Measurements from ENCODE around the gene KHK. TPM values are rescaled to one million over a fixed set of nuclear protein-coding genes. Genes with fewer than 3 reads are reported as not detected.

KHK gene
- 1.3 TPM for polyA plus RNA-seq (2013, experiment 1 of 2; ENCODE audit: insufficient read length)
- 0.79 TPM for polyA plus RNA-seq (2013, experiment 2 of 2; ENCODE audit: insufficient read length)

DNA sequence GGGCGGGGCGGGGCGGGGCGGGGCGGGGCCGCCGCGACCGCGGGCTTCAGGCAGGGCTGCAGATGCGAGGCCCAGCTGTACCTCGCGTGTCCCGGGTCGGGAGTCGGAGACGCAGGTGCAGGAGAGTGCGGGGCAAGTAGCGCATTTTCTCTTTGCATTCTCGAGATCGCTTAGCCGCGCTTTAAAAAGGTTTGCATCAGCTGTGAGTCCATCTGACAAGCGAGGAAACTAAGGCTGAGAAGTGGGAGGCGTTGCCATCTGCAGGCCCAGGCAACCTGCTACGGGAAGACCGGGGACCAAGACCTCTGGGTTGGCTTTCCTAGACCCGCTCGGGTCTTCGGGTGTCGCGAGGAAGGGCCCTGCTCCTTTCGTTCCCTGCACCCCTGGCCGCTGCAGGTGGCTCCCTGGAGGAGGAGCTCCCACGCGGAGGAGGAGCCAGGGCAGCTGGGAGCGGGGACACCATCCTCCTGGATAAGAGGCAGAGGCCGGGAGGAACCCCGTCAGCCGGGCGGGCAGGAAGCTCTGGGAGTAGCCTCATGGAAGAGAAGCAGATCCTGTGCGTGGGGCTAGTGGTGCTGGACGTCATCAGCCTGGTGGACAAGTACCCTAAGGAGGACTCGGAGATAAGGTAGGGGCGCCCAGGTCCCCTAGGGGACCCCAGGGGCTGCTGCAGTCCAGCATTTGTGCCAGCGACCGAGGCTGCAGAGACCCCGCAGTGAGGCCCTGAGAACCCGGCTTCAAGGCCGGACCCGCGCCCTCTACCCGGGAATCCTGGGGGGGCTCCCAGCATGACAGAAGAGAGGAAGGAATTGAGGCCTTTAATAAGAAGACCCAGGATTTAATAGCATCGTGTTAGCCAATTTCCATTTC lies at the start of gene KHK:
KHK (plus strand) TSS at position 49 of the 870 bp plus-strand sequence; CDS start at position 537, 488 bp downstream.
- no peak for DNase-seq

GRCh38 chr2:27038012-27038411 lies 48.6 kb upstream of the KHK start:
- no peak for DNase-seq

GRCh38 chr2:27038631-27039339 lies 47.8 kb upstream of the KHK start:
- no peak for DNase-seq

GRCh38 chr2:27039426-27039825 lies 47.1 kb upstream of the KHK start:
- DNase-seq = no peak

DNA sequence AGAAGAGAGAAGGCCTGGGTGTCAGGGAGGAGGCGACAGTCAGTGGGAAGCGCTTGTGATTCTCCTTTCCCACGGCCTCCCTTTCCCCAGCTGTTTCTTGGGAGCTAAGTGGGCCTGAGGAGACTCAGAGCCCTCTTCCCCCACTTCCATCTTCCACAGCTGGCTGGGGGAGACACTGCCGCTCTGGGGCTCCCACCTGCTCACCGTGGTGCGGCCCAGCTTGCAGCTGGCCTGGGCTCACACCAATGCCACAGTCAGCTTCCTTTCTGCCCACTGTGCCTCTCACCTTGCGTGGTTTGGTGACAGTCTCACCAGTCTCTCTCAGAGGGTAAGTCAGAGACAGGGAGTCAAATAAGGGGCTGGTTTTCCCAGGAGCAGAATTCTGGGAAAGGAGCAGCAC lies 46.7 kb upstream of the KHK start:
- DNase-seq = no peak

DNA sequence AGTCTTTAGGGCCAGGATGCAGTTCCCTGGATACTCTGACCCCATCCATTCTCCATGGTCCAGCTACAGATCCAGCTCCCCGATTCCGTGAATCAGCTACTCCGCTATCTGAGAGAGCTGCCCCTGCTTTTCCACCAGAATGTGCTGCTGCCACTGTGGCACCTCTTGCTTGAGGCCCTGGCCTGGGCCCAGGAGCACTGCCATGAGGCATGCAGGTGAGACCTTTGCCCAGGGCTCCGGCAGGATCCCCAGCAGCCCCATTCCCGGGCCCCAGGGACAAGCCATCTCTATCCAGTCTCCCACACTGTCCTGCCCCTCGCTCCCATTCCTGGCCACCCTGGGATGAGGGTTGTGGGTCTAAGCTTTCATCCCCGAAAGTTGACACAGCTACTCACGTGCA lies 46.3 kb upstream of the KHK start:
- DNase-seq = no peak

DNA sequence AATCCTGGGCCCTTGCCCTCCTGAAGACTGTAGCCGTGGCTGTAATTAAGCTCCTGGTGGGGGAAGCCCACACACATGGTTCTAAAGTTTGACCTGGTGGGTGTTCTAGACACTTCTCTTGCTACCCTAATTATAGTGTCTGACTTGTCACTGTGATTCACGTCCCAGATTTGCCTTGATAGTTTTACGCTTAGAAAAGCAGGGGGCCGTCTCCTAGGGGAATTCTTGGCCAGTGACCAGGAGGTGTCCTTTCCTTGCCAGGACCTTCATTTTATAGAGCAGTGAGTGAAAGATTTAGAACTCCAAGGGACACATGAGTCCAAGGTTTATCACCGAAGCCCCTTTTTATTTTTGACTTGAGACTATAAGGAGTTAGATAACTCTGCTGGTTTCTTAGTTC lies 44.8 kb upstream of the KHK start:
- peak; percentile 47 for DNase-seq

DNA sequence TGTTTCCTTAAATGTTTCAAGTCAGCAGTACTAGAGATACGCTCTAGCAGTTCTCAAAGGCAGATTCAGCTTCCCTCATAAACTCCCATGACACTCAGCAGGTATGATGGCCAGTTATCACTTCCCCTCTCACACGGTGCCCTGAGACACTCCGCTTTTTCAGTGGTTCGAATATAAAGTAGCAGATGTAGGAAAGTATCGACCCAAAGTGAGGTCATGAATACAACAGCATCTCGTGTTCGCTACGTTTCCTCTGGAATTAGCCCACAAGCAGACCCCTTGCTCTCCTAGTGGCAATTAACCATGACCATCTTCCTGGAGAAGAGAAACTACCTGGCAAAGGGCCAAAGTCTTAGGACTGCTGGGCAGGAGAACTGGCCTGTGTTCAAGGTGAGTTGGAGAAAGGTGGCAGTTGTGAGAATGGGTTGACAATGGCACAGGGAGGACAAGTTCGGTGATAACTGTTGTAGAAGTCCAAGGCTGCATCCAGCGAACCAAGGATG lies 44.4 kb upstream of the KHK start:
- DNase-seq = no peak

DNA sequence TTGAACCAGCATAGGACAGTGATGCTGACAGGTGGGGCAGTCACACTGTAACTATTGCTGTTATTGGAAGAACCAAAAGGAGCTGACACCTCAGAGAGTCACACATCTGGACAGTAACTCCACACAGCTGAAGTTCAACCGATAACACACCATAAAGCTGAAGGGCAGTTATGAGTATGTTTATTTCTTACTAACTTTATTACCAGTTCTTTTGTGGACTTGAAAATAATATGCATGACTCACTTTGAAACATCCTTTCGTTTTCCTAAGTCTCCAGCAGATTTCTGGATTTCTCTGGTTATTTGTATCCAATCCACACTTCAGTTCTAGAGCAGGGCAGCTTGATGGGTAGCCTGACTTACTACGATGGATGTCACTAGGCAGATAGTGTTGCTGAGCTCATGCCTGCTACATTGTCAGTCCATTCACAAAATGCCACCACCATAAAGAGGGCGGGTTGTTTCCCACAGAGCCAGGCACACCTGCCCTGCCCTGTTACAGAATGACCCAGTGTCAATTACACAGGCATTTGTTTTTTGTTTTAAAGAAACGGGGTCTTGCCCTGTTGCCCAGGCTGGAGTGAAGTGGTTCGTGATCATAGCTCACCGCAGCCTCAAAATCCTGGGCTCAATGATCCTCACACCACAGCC lies 43.5 kb upstream of the KHK start:
- no peak for DNase-seq

DNA sequence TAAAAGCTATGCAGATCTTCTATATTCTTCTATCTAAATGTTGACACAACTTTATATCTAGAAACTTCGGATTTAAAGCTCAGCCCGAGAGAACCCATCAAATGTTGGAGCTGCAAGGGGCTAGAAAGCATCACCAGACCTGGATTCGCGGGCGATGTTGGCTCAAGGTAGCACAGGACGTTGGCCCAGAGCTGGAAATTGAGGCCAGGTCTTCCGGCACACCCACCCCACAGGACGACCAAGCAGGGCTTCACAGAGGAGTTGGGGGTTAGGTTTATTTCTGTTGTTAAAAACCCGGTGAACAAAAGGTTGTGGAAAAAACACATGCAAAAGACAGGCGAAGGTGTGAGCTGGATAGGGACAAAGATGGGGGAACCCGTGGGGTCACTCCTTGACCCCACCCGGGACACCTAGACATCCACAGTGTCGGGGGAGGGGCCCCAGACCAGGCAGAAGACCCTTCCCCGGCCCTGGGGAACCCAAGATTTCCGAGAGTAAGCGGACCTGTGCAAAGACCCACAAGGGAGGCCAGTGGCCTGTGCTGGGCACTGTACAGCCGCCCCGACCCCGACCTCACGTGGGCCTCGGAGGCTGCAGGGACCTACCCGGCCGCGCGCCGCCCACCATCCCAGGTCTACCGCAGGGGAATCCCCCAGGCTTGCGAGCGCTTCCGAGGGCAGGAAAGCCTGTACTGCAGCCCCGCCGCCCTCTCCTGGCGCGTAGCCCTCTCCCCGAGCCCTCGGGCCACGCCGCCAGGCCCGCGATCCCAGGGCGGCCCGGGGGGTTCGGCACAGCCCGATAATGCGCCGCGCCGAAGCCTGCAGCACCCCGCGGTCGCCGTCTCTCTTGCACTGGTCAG lies 36.9 kb upstream of the KHK start:
- DNase-seq = no peak

GRCh38 chr2:27050281-27050995 lies 36.1 kb upstream of the KHK start:
- peak; percentile 95 for DNase-seq

GRCh38 chr2:27050996-27051901 lies 35.3 kb upstream of the KHK start, which contains the start of gene AGBL5:
Gene AGBL5, plus strand, starts transcription at chr2:27051668. Its CDS starts 1,291 bp downstream, at chr2:27052959.
- DNase-seq = peak; percentile 89

DNA sequence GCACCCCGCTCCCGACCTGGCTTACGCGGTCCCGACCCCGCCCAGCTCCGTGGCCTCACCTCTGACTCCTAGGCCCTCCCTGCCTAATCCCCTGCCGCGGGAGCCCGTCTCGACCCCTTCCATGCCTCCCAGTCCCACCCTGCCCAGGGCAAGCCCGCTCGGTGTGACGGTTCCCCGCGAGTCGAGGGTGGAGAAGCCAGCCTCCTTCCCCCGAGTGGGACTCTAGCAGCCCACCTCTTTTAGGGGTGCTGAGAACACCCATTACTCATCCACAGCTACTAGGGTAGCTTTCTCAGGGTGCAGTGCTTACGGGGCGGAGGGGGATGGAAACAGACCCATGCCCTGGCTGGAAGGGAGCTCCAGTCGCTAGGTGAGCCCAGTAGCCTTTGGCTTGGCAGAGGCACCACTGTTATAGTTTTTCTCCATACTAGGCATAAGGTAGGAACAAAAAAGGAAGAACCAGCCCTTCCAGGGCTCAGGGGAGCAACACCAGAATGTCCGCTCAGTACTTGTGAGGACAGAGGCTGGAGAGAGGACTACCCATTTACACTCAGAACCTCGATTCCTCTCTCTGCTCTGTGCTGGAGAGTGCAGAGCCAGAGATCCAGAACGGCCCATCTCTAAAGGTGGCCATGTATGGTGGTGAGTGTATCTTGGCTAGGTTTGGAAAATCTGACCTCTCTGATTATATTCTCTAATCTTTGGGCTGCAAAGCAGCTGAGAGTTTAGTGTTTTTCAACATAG lies 34.5 kb upstream of the KHK start:
- no peak for DNase-seq

DNA sequence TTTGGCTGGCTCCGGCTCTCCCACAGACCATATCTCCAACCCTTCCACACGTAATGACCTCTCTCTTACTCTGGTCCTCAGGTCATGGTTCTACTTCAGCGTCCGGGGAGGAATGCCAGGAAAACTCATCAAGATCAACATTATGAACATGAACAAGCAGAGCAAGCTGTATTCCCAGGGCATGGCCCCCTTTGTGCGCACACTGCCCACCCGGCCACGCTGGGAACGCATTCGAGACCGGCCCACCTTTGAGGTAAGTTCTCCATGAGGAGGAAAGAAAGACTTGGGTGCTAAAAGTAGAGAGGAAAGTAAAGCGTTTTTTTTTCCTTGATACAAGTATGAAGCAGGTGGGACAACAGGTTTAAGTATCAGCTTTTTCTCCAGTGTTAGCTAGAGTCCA lies 33.3 kb upstream of the KHK start:
- no peak for DNase-seq

- no peak for DNase-seq
These were observed 32.8 kb upstream of the KHK start for GRCh38 chr2:27053776-27054175.

DNA sequence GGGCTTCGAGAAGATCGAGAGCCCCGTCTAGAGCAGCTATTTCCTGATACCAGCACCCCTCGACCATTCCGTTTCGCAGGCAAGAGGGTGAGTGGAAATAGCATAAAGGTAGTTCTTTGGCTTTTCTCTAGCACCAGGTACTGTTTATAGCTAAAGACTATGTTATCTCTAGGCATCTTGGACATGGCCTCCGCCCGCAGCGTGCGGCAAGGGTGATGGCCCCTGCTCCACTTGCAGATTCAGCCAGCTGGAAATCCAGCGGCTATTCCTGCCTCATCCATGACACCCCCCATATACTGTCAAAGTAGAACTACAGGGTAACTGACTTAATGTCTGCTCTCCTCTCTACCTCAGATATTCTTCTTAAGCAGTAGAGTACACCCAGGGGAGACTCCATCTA lies 31.9 kb upstream of the KHK start:
- DNase-seq = no peak

DNA sequence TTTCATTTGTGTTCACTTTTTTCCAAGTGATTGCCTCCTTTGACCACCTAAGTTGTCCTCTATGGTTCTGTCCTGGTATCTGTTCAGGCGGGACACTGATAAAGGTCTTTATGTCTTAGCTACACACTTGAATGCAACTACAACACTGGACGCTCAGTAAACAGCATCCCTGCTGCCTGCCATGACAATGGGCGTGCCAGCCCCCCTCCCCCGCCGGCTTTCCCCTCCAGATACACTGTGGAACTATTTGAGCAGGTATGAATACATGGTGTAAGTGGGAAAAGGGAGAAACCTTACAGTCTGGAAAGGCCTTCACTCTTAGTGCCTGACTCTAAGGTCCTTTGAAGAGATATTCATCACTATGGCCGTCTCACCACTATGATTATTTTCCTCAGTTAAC lies 29.4 kb upstream of the KHK start:
- DNase-seq = no peak

DNA sequence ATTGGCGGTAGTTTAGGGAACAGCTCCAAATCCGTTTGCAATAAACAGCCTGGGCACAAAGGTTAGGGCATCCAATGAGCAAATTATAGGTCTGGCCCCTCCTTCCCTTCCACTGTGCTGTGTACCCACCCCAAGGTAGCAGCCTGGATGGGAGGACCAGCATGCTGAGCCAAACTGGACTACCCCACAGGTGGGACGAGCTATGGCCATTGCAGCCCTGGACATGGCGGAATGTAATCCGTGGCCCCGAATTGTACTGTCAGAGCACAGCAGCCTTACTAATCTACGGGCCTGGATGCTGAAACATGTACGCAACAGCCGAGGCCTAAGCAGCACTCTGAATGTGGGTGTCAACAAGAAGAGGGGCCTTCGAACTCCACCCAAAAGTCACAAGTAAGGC lies 28.4 kb upstream of the KHK start:
- DNase-seq = no peak

GRCh38 chr2:27059141-27059820 lies 27.3 kb upstream of the KHK start:
- DNase-seq = no peak

Data from fibroblast of skin of back (primary cell).